ENCODE results near the gene OR51B6.
"Not testable (repeated sequence)": the region's sequence is repeated elsewhere in the genome, so short reads cannot be mapped to it uniquely, and the experiment has no call there.

Gene OR51B6

GRCh38 chr11:5337253-5337652 lies 14.1 kb upstream of the OR51B6 start:
- not testable (repeated sequence) for H3K27me3 ChIP-seq (ENCODE audit: control insufficient read depth, insufficient read depth, low read length); H3K36me3 ChIP-seq (ENCODE audit: insufficient read depth, low read length); H3K4me1 ChIP-seq (ENCODE audit: control insufficient read depth, insufficient read depth, low read length); H3K4me3 ChIP-seq (ENCODE audit: low read length); H3K4me2 ChIP-seq (ENCODE audit: low read length); H3K9me3 ChIP-seq (replicated peaks; ENCODE audit: low read length); H3K9ac ChIP-seq (ENCODE audit: low read depth, low read length)

GRCh38 chr11:5339771-5340322 lies 11.5 kb upstream of the OR51B6 start:
- no peak overlapping the region for H3K9ac ChIP-seq (ENCODE audit: low read depth, low read length)
- H3K4me1 ChIP-seq (ENCODE audit: control insufficient read depth, insufficient read depth, low read length) = no peaks in the 10 kb centered on the region
- H3K36me3 ChIP-seq (ENCODE audit: insufficient read depth, low read length) = no peaks in the 10 kb centered on the region
- H3K9me3 ChIP-seq (replicated peaks; ENCODE audit: low read length) = no peaks in the 10 kb centered on the region
- no peak overlapping the region for H3K4me3 ChIP-seq (ENCODE audit: low read length)
- no peaks in the 10 kb centered on the region for H3K27me3 ChIP-seq (ENCODE audit: control insufficient read depth, insufficient read depth, low read length)
- no peak overlapping the region for H3K4me2 ChIP-seq (ENCODE audit: low read length)

GRCh38 chr11:5343474-5344335 lies 7.6 kb upstream of the OR51B6 start, which contains the start of gene OR51B5:
Gene OR51B5 (minus strand): TSS chr11:5343524. CDS start chr11:5343524, 0 bp downstream.
- Histone ChIP-seq H3K4me2 (ENCODE audit: low read length) (no peak within 1 kb of the TSS), H3K9ac (ENCODE audit: low read depth, low read length) (no peak within 1 kb of the TSS), H3K4me1 (ENCODE audit: control insufficient read depth, insufficient read depth, low read length) (no peaks in the 10 kb centered on the region), H3K36me3 (ENCODE audit: insufficient read depth, low read length) (no peaks in the 10 kb centered on the region), H3K4me3 (ENCODE audit: low read length) (no peak within 1 kb of the TSS), H3K9me3 (replicated peaks; ENCODE audit: low read length) (no peaks in the 10 kb centered on the region), H3K27me3 (ENCODE audit: control insufficient read depth, insufficient read depth, low read length) (no peaks in the 10 kb centered on the region)

- no peak overlapping the region for H3K4me2 ChIP-seq (ENCODE audit: low read length)
- no peak overlapping the region for H3K4me3 ChIP-seq (ENCODE audit: low read length)
- H3K9ac ChIP-seq (ENCODE audit: low read depth, low read length) = no peak overlapping the region
- H3K27me3 ChIP-seq (ENCODE audit: control insufficient read depth, insufficient read depth, low read length) = no peaks in the 10 kb centered on the region
- H3K9me3 ChIP-seq (replicated peaks; ENCODE audit: low read length) = no peaks in the 10 kb centered on the region
- H3K4me1 ChIP-seq (ENCODE audit: control insufficient read depth, insufficient read depth, low read length) = no peaks in the 10 kb centered on the region
- H3K36me3 ChIP-seq (ENCODE audit: insufficient read depth, low read length) = no peaks in the 10 kb centered on the region
Observed at GRCh38 chr11:5345831-5346230, 5.5 kb upstream of the OR51B6 start.

GRCh38 chr11:5348551-5349194 lies 2.6 kb upstream of the OR51B6 start:
- no peaks in the 10 kb centered on the region for H3K36me3 ChIP-seq (ENCODE audit: insufficient read depth, low read length)
- no peak overlapping the region for H3K4me2 ChIP-seq (ENCODE audit: low read length)
- no peaks in the 10 kb centered on the region for H3K27me3 ChIP-seq (ENCODE audit: control insufficient read depth, insufficient read depth, low read length)
- H3K4me3 ChIP-seq (ENCODE audit: low read length) = no peak overlapping the region
- H3K9me3 ChIP-seq (replicated peaks; ENCODE audit: low read length) = no peaks in the 10 kb centered on the region
- no peaks in the 10 kb centered on the region for H3K4me1 ChIP-seq (ENCODE audit: control insufficient read depth, insufficient read depth, low read length)
- H3K9ac ChIP-seq (ENCODE audit: low read depth, low read length) = no peak overlapping the region

- H3K9ac ChIP-seq (ENCODE audit: low read depth, low read length) = no peak overlapping the region
- no peaks in the 10 kb centered on the region for H3K27me3 ChIP-seq (ENCODE audit: control insufficient read depth, insufficient read depth, low read length)
- H3K36me3 ChIP-seq (ENCODE audit: insufficient read depth, low read length) = no peaks in the 10 kb centered on the region
- H3K4me2 ChIP-seq (ENCODE audit: low read length) = no peak overlapping the region
- no peaks in the 10 kb centered on the region for H3K4me1 ChIP-seq (ENCODE audit: control insufficient read depth, insufficient read depth, low read length)
- no peak overlapping the region for H3K4me3 ChIP-seq (ENCODE audit: low read length)
- H3K9me3 ChIP-seq (replicated peaks; ENCODE audit: low read length) = no peaks in the 10 kb centered on the region
Observed at GRCh38 chr11:5349550-5349949, 1.8 kb upstream of the OR51B6 start.

- not testable (repeated sequence) for H3K36me3 ChIP-seq (ENCODE audit: insufficient read depth, low read length); H3K9me3 ChIP-seq (replicated peaks; ENCODE audit: low read length); H3K4me2 ChIP-seq (ENCODE audit: low read length); H3K9ac ChIP-seq (ENCODE audit: low read depth, low read length); H3K4me3 ChIP-seq (ENCODE audit: low read length); H3K27me3 ChIP-seq (ENCODE audit: control insufficient read depth, insufficient read depth, low read length); H3K4me1 ChIP-seq (ENCODE audit: control insufficient read depth, insufficient read depth, low read length)
Observed at GRCh38 chr11:5356031-5356430, 4.7 kb downstream of the OR51B6 start.

GRCh38 chr11:5362017-5362625 lies 10.8 kb downstream of the OR51B6 start:
- H3K4me2 ChIP-seq (ENCODE audit: low read length) = no peak overlapping the region
- no peaks in the 10 kb centered on the region for H3K9me3 ChIP-seq (replicated peaks; ENCODE audit: low read length)
- H3K9ac ChIP-seq (ENCODE audit: low read depth, low read length) = no peak overlapping the region
- no peaks in the 10 kb centered on the region for H3K27me3 ChIP-seq (ENCODE audit: control insufficient read depth, insufficient read depth, low read length)
- peaks cover 25% of the 10 kb centered on the region for H3K4me1 ChIP-seq (ENCODE audit: control insufficient read depth, insufficient read depth, low read length)
- no peak overlapping the region for H3K4me3 ChIP-seq (ENCODE audit: low read length)
- no peaks in the 10 kb centered on the region for H3K36me3 ChIP-seq (ENCODE audit: insufficient read depth, low read length)

- no peaks in the 10 kb centered on the region for H3K36me3 ChIP-seq (ENCODE audit: insufficient read depth, low read length)
- H3K4me2 ChIP-seq (ENCODE audit: low read length) = peak overlapping the region; percentile 2
- H3K9me3 ChIP-seq (replicated peaks; ENCODE audit: low read length) = no peaks in the 10 kb centered on the region
- H3K4me1 ChIP-seq (ENCODE audit: control insufficient read depth, insufficient read depth, low read length) = peaks cover 35% of the 10 kb centered on the region
- H3K27me3 ChIP-seq (ENCODE audit: control insufficient read depth, insufficient read depth, low read length) = no peaks in the 10 kb centered on the region
- no peak overlapping the region for H3K4me3 ChIP-seq (ENCODE audit: low read length)
- no peak overlapping the region for H3K9ac ChIP-seq (ENCODE audit: low read depth, low read length)
Observed at GRCh38 chr11:5363679-5364078, 12.4 kb downstream of the OR51B6 start.

- Histone ChIP-seq H3K9me3 (replicated peaks; ENCODE audit: low read length) (no peaks in the 10 kb centered on the region), H3K4me3 (ENCODE audit: low read length) (no peak overlapping the region), H3K27me3 (ENCODE audit: control insufficient read depth, insufficient read depth, low read length) (no peaks in the 10 kb centered on the region), H3K4me2 (ENCODE audit: low read length) (peak overlapping the region; percentile 41), H3K4me1 (ENCODE audit: control insufficient read depth, insufficient read depth, low read length) (peaks cover 35% of the 10 kb centered on the region), H3K9ac (ENCODE audit: low read depth, low read length) (peak overlapping the region; percentile 52), H3K36me3 (ENCODE audit: insufficient read depth, low read length) (no peaks in the 10 kb centered on the region)
Observed at GRCh38 chr11:5364214-5364613, 12.9 kb downstream of the OR51B6 start.

- peaks cover 35% of the 10 kb centered on the region for H3K4me1 ChIP-seq (ENCODE audit: control insufficient read depth, insufficient read depth, low read length)
Observed at GRCh38 chr11:5366365-5366764, 15.1 kb downstream of the OR51B6 start.

More at GRCh38 chr11:5366365-5366764, 15.1 kb downstream of the OR51B6 start:
- H3K9ac ChIP-seq (ENCODE audit: low read depth, low read length); H3K27me3 ChIP-seq (ENCODE audit: control insufficient read depth, insufficient read depth, low read length); H3K4me2 ChIP-seq (ENCODE audit: low read length); H3K9me3 ChIP-seq (replicated peaks; ENCODE audit: low read length); H3K36me3 ChIP-seq (ENCODE audit: insufficient read depth, low read length); H3K4me3 ChIP-seq (ENCODE audit: low read length): not testable (repeated sequence)

All from skeletal muscle satellite cell (primary cell).